ENCODE data around the gene CHRDL1.

DNA sequence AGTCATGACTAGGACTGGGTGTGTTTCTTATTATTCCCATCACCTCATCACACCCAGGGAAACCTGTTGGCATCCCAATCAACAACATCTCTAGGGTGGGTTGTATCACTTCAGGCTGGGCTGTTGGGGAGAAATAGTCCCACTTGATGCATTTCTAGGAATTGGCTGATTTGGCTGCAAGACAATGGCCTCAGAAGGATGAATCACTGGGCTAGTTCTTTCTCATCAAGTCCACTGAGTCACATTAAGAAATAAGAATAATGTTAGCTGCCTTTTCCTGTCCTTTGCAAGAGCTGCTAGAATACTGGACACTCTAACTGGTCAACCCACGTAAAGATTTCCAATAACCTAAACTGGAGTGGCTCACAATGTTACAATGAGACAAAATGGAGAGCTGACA, 104.2 kb downstream of the CHRDL1 start:
- TF ChIP-seq EZH2phosphoT487 (IDR thresholded peaks at IDR 0.05; ENCODE audit: insufficient read depth, low read depth) (no peak), EZH2 (IDR thresholded peaks at IDR 0.05; ENCODE audit: insufficient read depth, poor library complexity, severe bottlenecking) (no peak)
